PFSK-1 (cell line): ENCODE measurements around the gene RASSF1.

Experiments used
- POLR2AphosphoS5 ChIP-seq: IDR thresholded peaks from 2 replicates; pipeline ENCODE4 v1.6.1; 2012; ENCODE audit warnings: low read depth, mild to moderate bottlenecking, control low read depth, low read length, moderate library complexity
- SIN3A ChIP-seq: IDR thresholded peaks from 2 replicates; pipeline ENCODE4 v1.6.1; 2012; ENCODE audit warnings: mild to moderate bottlenecking, low read length, moderate library complexity, borderline replicate concordance; ENCODE audit not compliant: insufficient read depth

GRCh38 chr3:50297896-50298725 is 42.5 kb downstream of the RASSF1 start:
- TF ChIP-seq POLR2AphosphoS5: no peak
- no peak for TF ChIP-seq SIN3A
